Activated T-cell treated with anti-CD3 and anti-CD28 coated beads, Interleukin-2, amount 50 U/mL, for 4 hours (primary cell): ENCODE data around the gene KRT16. TPM values are rescaled to one million over a fixed set of nuclear protein-coding genes. Genes with fewer than 3 reads are reported as not detected.
"Not testable (repeated sequence)": the region's sequence is repeated elsewhere in the genome, so short reads cannot be mapped to it uniquely, and the experiment has no call there.

Source experiments
- ATAC-seq, 2 donors: fragments of 200-7000 bp; cut with Tn5 transposase; one replicate each; pipeline ENCODE4 v1.10.0; 2021
- DNase-seq: peaks from one replicate; pipeline ENCODE4 v3.0.0-alpha.2; 2020
- H3K27me3 Mint-ChIP-seq: one replicate; pipeline ENCODE4 v1.8.0; 2021; ENCODE audit warnings: low read depth, mixed read lengths
- H3K36me3 Mint-ChIP-seq: one replicate; pipeline ENCODE4 v1.8.0; 2022; ENCODE audit warnings: mixed read lengths; ENCODE audit not compliant: insufficient read depth
- H3K4me1 Mint-ChIP-seq: one replicate; pipeline ENCODE4 v1.8.0; 2021; ENCODE audit warnings: low read depth, mixed read lengths
- H3K4me3 Mint-ChIP-seq: one replicate; pipeline ENCODE4 v1.8.0; 2021; ENCODE audit warnings: mild to moderate bottlenecking, moderate library complexity, mixed read lengths
- H3K9me3 Mint-ChIP-seq: one replicate; pipeline ENCODE4 v1.8.0; 2021; ENCODE audit warnings: mixed read lengths
- total RNA-seq, 3 donors: library from RNA; stranded (reverse); gene quantifications; one replicate each; pipeline ENCODE4 v1.2.1, GENCODE V29; 2021

KRT16 gene
- total RNA-seq, 3 donors from 2014 or later: not detected

- Mint-ChIP-seq H3K36me3 (no peaks in the 10 kb centered on the region), H3K4me1 (no peaks in the 10 kb centered on the region), H3K27me3 (peaks cover 52% of the 10 kb centered on the region), H3K4me3 (no peak overlapping the region), H3K9me3 (no peaks in the 10 kb centered on the region)
- no peak for DNase-seq
- no peak for ATAC-seq
These were observed 31.7 kb downstream of the KRT16 start for GRCh38 chr17:41580687-41581365.

- H3K27me3 Mint-ChIP-seq: peaks cover 54% of the 10 kb centered on the region
- DNase-seq (no peak), ATAC-seq (no peak)
- no peaks in the 10 kb centered on the region for H3K36me3 Mint-ChIP-seq
- no peaks in the 10 kb centered on the region for H3K9me3 Mint-ChIP-seq
- H3K4me1 Mint-ChIP-seq: no peaks in the 10 kb centered on the region
- H3K4me3 Mint-ChIP-seq: no peak overlapping the region
These were observed 32.4 kb downstream of the KRT16 start for GRCh38 chr17:41580244-41580575.

- H3K27me3 Mint-ChIP-seq: peaks cover 58% of the 10 kb centered on the region
- DNase-seq (peak; percentile 38), ATAC-seq (peak; percentile 82 to 86)
- no peaks in the 10 kb centered on the region for H3K9me3 Mint-ChIP-seq
- no peaks in the 10 kb centered on the region for H3K4me1 Mint-ChIP-seq
- H3K36me3 Mint-ChIP-seq: no peaks in the 10 kb centered on the region
- H3K4me3 Mint-ChIP-seq: no peak overlapping the region
These were observed 32.9 kb downstream of the KRT16 start for GRCh38 chr17:41579484-41580243.

- Mint-ChIP-seq H3K9me3 (no peaks in the 10 kb centered on the region), H3K27me3 (peaks cover 58% of the 10 kb centered on the region), H3K36me3 (no peaks in the 10 kb centered on the region), H3K4me1 (no peaks in the 10 kb centered on the region), H3K4me3 (no peak overlapping the region)
- DNase-seq (no peak), ATAC-seq (no peak)
These were observed 33.6 kb downstream of the KRT16 start for GRCh38 chr17:41578971-41579370.

- ATAC-seq (no peak), DNase-seq (no peak)
- H3K4me3 Mint-ChIP-seq: no peak overlapping the region
- H3K9me3 Mint-ChIP-seq: no peaks in the 10 kb centered on the region
- no peaks in the 10 kb centered on the region for H3K4me1 Mint-ChIP-seq
- H3K27me3 Mint-ChIP-seq: peaks cover 60% of the 10 kb centered on the region
- H3K36me3 Mint-ChIP-seq: no peaks in the 10 kb centered on the region
These were observed 34.0 kb downstream of the KRT16 start for GRCh38 chr17:41578538-41578937.

GRCh38 chr17:41576740-41577139 is 35.8 kb downstream of the KRT16 start:
- H3K4me1 Mint-ChIP-seq, DNase-seq, H3K9me3 Mint-ChIP-seq, ATAC-seq, H3K4me3 Mint-ChIP-seq, H3K36me3 Mint-ChIP-seq: not testable (repeated sequence)
- peaks cover 64% of the 10 kb centered on the region for H3K27me3 Mint-ChIP-seq

- no peaks in the 10 kb centered on the region for H3K4me1 Mint-ChIP-seq
- H3K36me3 Mint-ChIP-seq: no peaks in the 10 kb centered on the region
- H3K9me3 Mint-ChIP-seq: no peaks in the 10 kb centered on the region
- ATAC-seq: no peak
- DNase-seq: no peak
- peaks cover 67% of the 10 kb centered on the region for H3K27me3 Mint-ChIP-seq
- no peak overlapping the region for H3K4me3 Mint-ChIP-seq
These were observed 37.2 kb downstream of the KRT16 start for GRCh38 chr17:41575336-41575735.

- Mint-ChIP-seq H3K4me1 (peaks cover 5% of the 10 kb centered on the region), H3K4me3 (no peak within 1 kb of the TSS), H3K27me3 (peaks cover 38% of the 10 kb centered on the region), H3K9me3 (peaks cover 7% of the 10 kb centered on the region), H3K36me3 (no peaks in the 10 kb centered on the region)
- no peak for DNase-seq
- no peak for ATAC-seq
These were observed 40.8 kb downstream of the KRT16 start, which contains the start of gene KRT9 for GRCh38 chr17:41571561-41572434. Gene KRT9, minus strand, starts transcription at chr17:41572059. Its CDS starts 67 bp downstream, at chr17:41571992.

GRCh38 chr17:41567317-41567716 is 45.2 kb downstream of the KRT16 start:
- DNase-seq: no peak
- H3K4me3 Mint-ChIP-seq: no peak overlapping the region
- H3K36me3 Mint-ChIP-seq: no peaks in the 10 kb centered on the region
- peaks cover 17% of the 10 kb centered on the region for H3K27me3 Mint-ChIP-seq
- H3K9me3 Mint-ChIP-seq: peaks cover 7% of the 10 kb centered on the region
- no peak for ATAC-seq
- peaks cover 5% of the 10 kb centered on the region for H3K4me1 Mint-ChIP-seq

- peaks cover 7% of the 10 kb centered on the region for H3K9me3 Mint-ChIP-seq
- H3K27me3 Mint-ChIP-seq: peaks cover 14% of the 10 kb centered on the region
- DNase-seq: no peak
- ATAC-seq: no peak
- peaks cover 5% of the 10 kb centered on the region for H3K4me1 Mint-ChIP-seq
- H3K4me3 Mint-ChIP-seq: no peak overlapping the region
- H3K36me3 Mint-ChIP-seq: no peaks in the 10 kb centered on the region
These were observed 47.2 kb downstream of the KRT16 start for GRCh38 chr17:41565338-41565737.

- no peaks in the 10 kb centered on the region for H3K36me3 Mint-ChIP-seq
- peaks cover 21% of the 10 kb centered on the region for H3K27me3 Mint-ChIP-seq
- no peak overlapping the region for H3K4me3 Mint-ChIP-seq
- ATAC-seq: no peak
- no peak for DNase-seq
- H3K9me3 Mint-ChIP-seq: peaks cover 7% of the 10 kb centered on the region
- peaks cover 5% of the 10 kb centered on the region for H3K4me1 Mint-ChIP-seq
These were observed 48.9 kb downstream of the KRT16 start for GRCh38 chr17:41563607-41564170.

GRCh38 chr17:41561554-41561953 is 51.0 kb downstream of the KRT16 start:
- DNase-seq: no peak
- H3K27me3 Mint-ChIP-seq: peaks cover 38% of the 10 kb centered on the region
- no peak for ATAC-seq
- no peaks in the 10 kb centered on the region for H3K9me3 Mint-ChIP-seq
- H3K4me3 Mint-ChIP-seq: no peak overlapping the region
- no peaks in the 10 kb centered on the region for H3K36me3 Mint-ChIP-seq
- no peaks in the 10 kb centered on the region for H3K4me1 Mint-ChIP-seq
